ENCODE data around the gene GNGT1. TPM values are rescaled to one million over a fixed set of nuclear protein-coding genes. Genes with fewer than 3 reads are reported as not detected.
"Not testable (repeated sequence)": the region's sequence is repeated elsewhere in the genome, so short reads cannot be mapped to it uniquely, and the experiment has no call there.

Gene GNGT1
- total RNA-seq, 1 experiment from 2014 or later = not detected

GRCh38 chr7:93911242-93911641 is 4.9 kb downstream of the GNGT1 start:
- H3K4me3 ChIP-seq (ENCODE audit: low read depth in 2 of 2, low read length in 2 of 2); H3K27ac ChIP-seq (ENCODE audit: low read length); H3K36me3 ChIP-seq (ENCODE audit: control insufficient read depth, insufficient read depth, low read length); H3K27me3 ChIP-seq (ENCODE audit: control insufficient read depth, insufficient read depth, low read length); DNase-seq (ENCODE audit: low read depth, low spot score); CTCF ChIA-PET; H3K9me3 ChIP-seq (ENCODE audit: control insufficient read depth, insufficient read depth, low read depth, low read length); H3K4me1 ChIP-seq (ENCODE audit: control insufficient read depth, insufficient read depth, low read length); BruUV-seq (replicated peaks); POLR2A ChIA-PET; intact Hi-C loops (cut with micrococcal nuclease; ENCODE audit: unreplicated experiment); in situ Hi-C loops (cut with HindIII; ENCODE audit: low pct_unique_long_range_greater_than_20kb, low sequenced_read_pairs); ATAC-seq: not testable (repeated sequence)

GRCh38 chr7:93911661-93912060 is 5.3 kb downstream of the GNGT1 start:
- ATAC-seq; intact Hi-C loops (cut with micrococcal nuclease; ENCODE audit: unreplicated experiment); BruUV-seq (replicated peaks); H3K36me3 ChIP-seq (ENCODE audit: control insufficient read depth, insufficient read depth, low read length); H3K27me3 ChIP-seq (ENCODE audit: control insufficient read depth, insufficient read depth, low read length); H3K4me3 ChIP-seq (ENCODE audit: low read depth in 2 of 2, low read length in 2 of 2); H3K4me1 ChIP-seq (ENCODE audit: control insufficient read depth, insufficient read depth, low read length); H3K9me3 ChIP-seq (ENCODE audit: control insufficient read depth, insufficient read depth, low read depth, low read length); in situ Hi-C loops (cut with HindIII; ENCODE audit: low pct_unique_long_range_greater_than_20kb, low sequenced_read_pairs); CTCF ChIA-PET; POLR2A ChIA-PET; H3K27ac ChIP-seq (ENCODE audit: low read length); DNase-seq (ENCODE audit: low read depth, low spot score): not testable (repeated sequence)

- BruUV-seq (replicated peaks) = no TSS peak
- no peak overlapping the region for H3K4me3 ChIP-seq (ENCODE audit: low read depth in 2 of 2, low read length in 2 of 2)
- POLR2A ChIA-PET = no interaction called here
- H3K9me3 ChIP-seq (ENCODE audit: control insufficient read depth, insufficient read depth, low read depth, low read length) = no peaks in the 10 kb centered on the region
- in situ Hi-C loops (cut with HindIII; ENCODE audit: low pct_unique_long_range_greater_than_20kb, low sequenced_read_pairs) (no loop called here), intact Hi-C loops (cut with micrococcal nuclease; ENCODE audit: unreplicated experiment) (no loop called here)
- no peaks in the 10 kb centered on the region for H3K27me3 ChIP-seq (ENCODE audit: control insufficient read depth, insufficient read depth, low read length)
- TF ChIP-seq, protein P1, sequence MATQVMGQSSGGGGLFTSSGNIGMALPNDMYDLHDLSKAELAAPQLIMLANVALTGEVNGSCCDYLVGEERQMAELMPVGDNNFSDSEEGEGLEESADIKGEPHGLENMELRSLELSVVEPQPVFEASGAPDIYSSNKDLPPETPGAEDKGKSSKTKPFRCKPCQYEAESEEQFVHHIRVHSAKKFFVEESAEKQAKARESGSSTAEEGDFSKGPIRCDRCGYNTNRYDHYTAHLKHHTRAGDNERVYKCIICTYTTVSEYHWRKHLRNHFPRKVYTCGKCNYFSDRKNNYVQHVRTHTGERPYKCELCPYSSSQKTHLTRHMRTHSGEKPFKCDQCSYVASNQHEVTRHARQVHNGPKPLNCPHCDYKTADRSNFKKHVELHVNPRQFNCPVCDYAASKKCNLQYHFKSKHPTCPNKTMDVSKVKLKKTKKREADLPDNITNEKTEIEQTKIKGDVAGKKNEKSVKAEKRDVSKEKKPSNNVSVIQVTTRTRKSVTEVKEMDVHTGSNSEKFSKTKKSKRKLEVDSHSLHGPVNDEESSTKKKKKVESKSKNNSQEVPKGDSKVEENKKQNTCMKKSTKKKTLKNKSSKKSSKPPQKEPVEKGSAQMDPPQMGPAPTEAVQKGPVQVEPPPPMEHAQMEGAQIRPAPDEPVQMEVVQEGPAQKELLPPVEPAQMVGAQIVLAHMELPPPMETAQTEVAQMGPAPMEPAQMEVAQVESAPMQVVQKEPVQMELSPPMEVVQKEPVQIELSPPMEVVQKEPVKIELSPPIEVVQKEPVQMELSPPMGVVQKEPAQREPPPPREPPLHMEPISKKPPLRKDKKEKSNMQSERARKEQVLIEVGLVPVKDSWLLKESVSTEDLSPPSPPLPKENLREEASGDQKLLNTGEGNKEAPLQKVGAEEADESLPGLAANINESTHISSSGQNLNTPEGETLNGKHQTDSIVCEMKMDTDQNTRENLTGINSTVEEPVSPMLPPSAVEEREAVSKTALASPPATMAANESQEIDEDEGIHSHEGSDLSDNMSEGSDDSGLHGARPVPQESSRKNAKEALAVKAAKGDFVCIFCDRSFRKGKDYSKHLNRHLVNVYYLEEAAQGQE (IDR thresholded peaks at IDR 0.05; ENCODE audit: insufficient read depth in 1 of 2, low read depth in 2 of 2, low read length in 1 of 2) = no peak
- TF ChIP-seq POLR2AphosphoS5 (IDR thresholded peaks at IDR 0.05; ENCODE audit: low read depth, low read length) = no peak
- no peak for TF ChIP-seq SIN3A (IDR thresholded peaks at IDR 0.05; ENCODE audit: borderline replicate concordance, insufficient read depth, low read depth, low read length)
- TF ChIP-seq, protein P2, sequence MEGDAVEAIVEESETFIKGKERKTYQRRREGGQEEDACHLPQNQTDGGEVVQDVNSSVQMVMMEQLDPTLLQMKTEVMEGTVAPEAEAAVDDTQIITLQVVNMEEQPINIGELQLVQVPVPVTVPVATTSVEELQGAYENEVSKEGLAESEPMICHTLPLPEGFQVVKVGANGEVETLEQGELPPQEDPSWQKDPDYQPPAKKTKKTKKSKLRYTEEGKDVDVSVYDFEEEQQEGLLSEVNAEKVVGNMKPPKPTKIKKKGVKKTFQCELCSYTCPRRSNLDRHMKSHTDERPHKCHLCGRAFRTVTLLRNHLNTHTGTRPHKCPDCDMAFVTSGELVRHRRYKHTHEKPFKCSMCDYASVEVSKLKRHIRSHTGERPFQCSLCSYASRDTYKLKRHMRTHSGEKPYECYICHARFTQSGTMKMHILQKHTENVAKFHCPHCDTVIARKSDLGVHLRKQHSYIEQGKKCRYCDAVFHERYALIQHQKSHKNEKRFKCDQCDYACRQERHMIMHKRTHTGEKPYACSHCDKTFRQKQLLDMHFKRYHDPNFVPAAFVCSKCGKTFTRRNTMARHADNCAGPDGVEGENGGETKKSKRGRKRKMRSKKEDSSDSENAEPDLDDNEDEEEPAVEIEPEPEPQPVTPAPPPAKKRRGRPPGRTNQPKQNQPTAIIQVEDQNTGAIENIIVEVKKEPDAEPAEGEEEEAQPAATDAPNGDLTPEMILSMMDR (IDR thresholded peaks at IDR 0.05) = no peak
- TF ChIP-seq TCF7L2 (IDR thresholded peaks at IDR 0.05; ENCODE audit: low read depth, low read length) = no peak
- no peak for ATAC-seq
- no peaks in the 10 kb centered on the region for H3K4me1 ChIP-seq (ENCODE audit: control insufficient read depth, insufficient read depth, low read length)
- H3K36me3 ChIP-seq (ENCODE audit: control insufficient read depth, insufficient read depth, low read length) = no peaks in the 10 kb centered on the region
- DNase-seq (ENCODE audit: low read depth, low spot score) = no peak
- H3K27ac ChIP-seq (ENCODE audit: low read length) = no peak overlapping the region
- CTCF ChIA-PET = no interaction called here
Measured at GRCh38 chr7:93913197-93913596, 6.8 kb downstream of the GNGT1 start.
